PC-3 (cell line): ENCODE data around the gene PLEKHB2. TPM values are rescaled to one million over a fixed set of nuclear protein-coding genes. Genes with fewer than 3 reads are reported as not detected.

Source experiments
- ATAC-seq: fragments of 200-7000 bp; cut with Tn5 transposase; 2 replicates; pipeline ENCODE4 v1.9.1; 2020; ENCODE audit warnings: mild to moderate bottlenecking, moderate library complexity
- BruUV-seq: library from RNA; stranded (reverse); fragments of 400-500 nt; replicated peaks from 2 replicates; lab custom pipeline; 2021; lab: Mats Ljungman, UMichigan
- CTCF ChIA-PET: fragments of 300-600 bp; sonication (Branson Sonifier 250); formaldehyde crosslinking; loops from one replicate; lab custom pipeline; 2022; ENCODE audit warnings: antibody characterized with exemption; lab: Charles Lee
- POLR2A ChIA-PET: fragments of 300-600 bp; sonication (Branson Sonifier 250); formaldehyde crosslinking; loops from one replicate; lab custom pipeline; 2022; ENCODE audit warnings: antibody characterized with exemption; ENCODE audit not compliant: unreplicated experiment; lab: Charles Lee
- DNase-seq: peaks from one replicate; pipeline ENCODE4 v3.0.0-alpha.2; 2015
- H2AFZ ChIP-seq: fragments of 300-600 bp; sonication (generic); 2 replicates; pipeline ENCODE4 v1.6.0; 2016; ENCODE audit warnings: antibody characterized with exemption, low read length
- H3F3A ChIP-seq: fragments of 300-600 bp; sonication (generic); one replicate; pipeline ENCODE4 v1.6.0; 2017; ENCODE audit warnings: antibody characterized with exemption, low read length, control low read depth, mild to moderate bottlenecking; ENCODE audit not compliant: unreplicated experiment
- H3K27ac ChIP-seq: fragments of 300-600 bp; sonication (generic); 2 replicates; pipeline ENCODE4 v1.5.1; 2016; ENCODE audit warnings: mild to moderate bottlenecking, low read length
- H3K27me3 ChIP-seq: fragments of 300-600 bp; sonication (generic); 2 replicates; pipeline ENCODE4 v1.6.1; 2016; ENCODE audit warnings: low read length, mixed read lengths
- H3K36me3 ChIP-seq: fragments of 300-600 bp; sonication (generic); 2 replicates; pipeline ENCODE4 v1.6.1; 2016; ENCODE audit warnings: low read depth, mixed run types, low read length, mixed read lengths
- H3K4me1 ChIP-seq: fragments of 300-600 bp; sonication (generic); 2 replicates; pipeline ENCODE4 v1.5.1; 2016; ENCODE audit warnings: low read length; ENCODE audit not compliant: insufficient read depth
- H3K4me2 ChIP-seq: fragments of 300-600 bp; sonication (generic); 2 replicates; pipeline ENCODE4 v1.6.0; 2016; ENCODE audit warnings: low read length
- H3K4me3 ChIP-seq: fragments of 300-600 bp; sonication (generic); 2 replicates; pipeline ENCODE4 v1.5.1; 2016; ENCODE audit warnings: mild to moderate bottlenecking, low read length, mixed read lengths
- H3K79me2 ChIP-seq: fragments of 300-600 bp; sonication (generic); 2 replicates; pipeline ENCODE4 v1.6.1; 2017; ENCODE audit warnings: low read length, mixed read lengths
- H3K9ac ChIP-seq: fragments of 300-600 bp; sonication (generic); 2 replicates; pipeline ENCODE4 v1.6.0; 2016; ENCODE audit warnings: mild to moderate bottlenecking, low read length
- H3K9me2 ChIP-seq: fragments of 300-600 bp; sonication (generic); replicated peaks from 2 replicates; pipeline ENCODE4 v1.6.1; 2016; ENCODE audit warnings: mixed run types, low read length, mixed read lengths
- H3K9me3 ChIP-seq: fragments of 300-600 bp; sonication (generic); 2 replicates; pipeline ENCODE4 v1.6.1; 2016; ENCODE audit warnings: low read length, mixed read lengths
- H4K20me1 ChIP-seq: fragments of 300-600 bp; sonication (generic); 2 replicates; pipeline ENCODE4 v1.6.1; 2016; ENCODE audit warnings: low read length, mixed read lengths
- CTCF ChIP-seq: fragments of 300-600 bp; sonication (generic); conservative IDR thresholded peaks from 2 replicates; pipeline ENCODE4 v1.5.1; 2017; ENCODE audit warnings: antibody characterized with exemption, low read depth, mild to moderate bottlenecking, low read length
- EZH2 ChIP-seq: fragments of 300-600 bp; sonication (generic); IDR thresholded peaks from one replicate; pipeline ENCODE4 v1.6.1; 2017; ENCODE audit warnings: antibody characterized with exemption, mild to moderate bottlenecking, low read length; ENCODE audit not compliant: unreplicated experiment
- EZH2phosphoT487 ChIP-seq: fragments of 300-600 bp; sonication (generic); IDR thresholded peaks from 2 replicates; pipeline ENCODE4 v1.6.1; 2018; ENCODE audit warnings: mild to moderate bottlenecking, antibody characterized with exemption, low read length, borderline replicate concordance
- intact Hi-C: fragments of 100-400 bp; cut with micrococcal nuclease; formaldehyde crosslinking; loops from 2 replicates; pipeline ENCODE4 v1.9.0; 2023
- total RNA-seq: library from RNA; depleted of rRNA; stranded (reverse); fragments of >200 nt; gene quantifications from 2 replicates; pipeline ENCODE4 v1.2.3, GENCODE V29; 2014

PLEKHB2 gene
- total RNA-seq, 1 experiment from 2014 or later: 64.5 TPM

DNA sequence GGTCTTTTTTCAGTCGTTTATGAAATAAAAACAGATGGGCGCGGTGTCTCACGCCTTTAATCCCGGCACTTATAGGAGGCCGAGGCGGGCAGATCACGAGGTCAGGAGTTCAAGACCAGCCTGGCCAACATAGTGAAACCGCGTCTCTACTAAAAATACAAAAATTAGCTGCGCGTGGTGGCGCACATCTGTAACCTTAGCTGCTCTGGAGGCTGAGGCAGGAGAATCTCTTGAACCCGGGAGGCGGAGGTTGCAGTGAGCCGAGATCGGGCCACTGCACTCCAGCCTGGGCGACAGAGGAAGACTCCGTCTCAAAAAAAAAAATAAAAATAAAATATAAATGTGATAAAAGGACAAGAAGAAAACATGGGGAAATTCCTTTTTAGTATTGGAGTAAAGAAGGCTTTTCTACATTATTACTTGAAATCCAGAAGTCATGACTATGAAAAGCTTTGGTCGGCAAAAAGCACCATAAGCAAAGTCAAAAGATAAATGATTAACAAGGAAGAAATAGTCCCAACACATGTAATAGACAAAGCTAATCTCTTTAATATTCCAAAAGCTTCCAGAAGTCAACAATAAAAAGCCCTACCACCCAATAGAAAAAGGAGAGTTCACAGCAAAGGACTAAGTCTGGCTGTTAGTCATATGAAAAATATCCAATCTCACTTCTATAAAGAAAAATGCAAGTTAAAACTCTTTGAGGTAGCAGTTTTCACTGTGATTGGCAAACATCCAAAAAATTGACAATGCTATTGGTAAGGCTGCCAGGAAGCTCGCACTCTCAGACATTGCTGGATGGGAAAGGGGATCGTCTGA lies 10.5 kb upstream of the PLEKHB2 start:
- DNase-seq (peak; percentile 34), ATAC-seq (no peak)
- ChIA-PET CTCF (no interaction called here), POLR2A (no interaction called here)
- Histone ChIP-seq H3K4me1 (0 out of 2 replicates have a peak, but pooled peaks cover 4% of the 10 kb centered on the region), H3K27me3 (no peaks in the 10 kb centered on the region), H3K36me3 (no peaks in the 10 kb centered on the region), H2AFZ (no peak overlapping the region), H3K9ac (no peak overlapping the region), H3F3A (no peaks in the 10 kb centered on the region), H3K79me2 (peaks cover 32% of the 10 kb centered on the region), H3K9me2 (no peaks in the 10 kb centered on the region), H3K4me2 (peak overlapping the region; percentile 92; the same call in 1 of the 2 replicates), H3K9me3 (no peaks in the 10 kb centered on the region), H4K20me1 (peaks cover 10% of the 10 kb centered on the region; the same call in 1 of the 2 replicates), H3K27ac (no peak overlapping the region), H3K4me3 (no peak overlapping the region)
- TF ChIP-seq EZH2: no peak
- TF ChIP-seq CTCF: no peak
- no peak for TF ChIP-seq EZH2phosphoT487
- no TSS peak for BruUV-seq
- intact Hi-C loops: no loop called here

DNA sequence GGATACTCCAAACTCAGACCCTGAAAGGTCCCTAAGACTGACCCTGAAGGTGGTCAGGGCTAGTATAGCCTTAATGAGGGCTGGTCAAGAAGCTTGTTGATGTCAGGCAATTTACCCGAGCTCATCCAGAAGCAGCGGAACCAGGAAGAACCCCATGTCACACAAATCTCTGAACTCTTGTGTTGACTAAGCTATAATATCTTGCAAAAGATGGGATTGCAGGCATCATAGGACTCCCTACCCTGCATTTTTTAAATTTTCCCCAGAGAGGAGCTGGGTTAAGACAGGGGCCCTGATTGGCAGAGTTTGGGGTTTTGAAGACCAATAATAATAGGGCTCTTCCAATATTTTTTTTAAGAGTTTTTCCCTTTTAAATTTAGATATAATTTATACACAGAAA lies 2.0 kb upstream of the PLEKHB2 start:
- TF ChIP-seq CTCF (no peak), EZH2 (no peak), EZH2phosphoT487 (no peak)
- Histone ChIP-seq H3K27me3 (no peaks in the 10 kb centered on the region), H4K20me1 (peaks cover 23% of the 10 kb centered on the region), H3K4me3 (no peak overlapping the region), H3K36me3 (peaks cover 1% of the 10 kb centered on the region; the same call in 1 of the 2 replicates), H3K9ac (no peak overlapping the region), H3F3A (no peaks in the 10 kb centered on the region), H3K9me2 (no peaks in the 10 kb centered on the region), H3K27ac (no peak overlapping the region), H3K79me2 (peaks cover 31% of the 10 kb centered on the region), H3K9me3 (no peaks in the 10 kb centered on the region), H3K4me2 (no peak overlapping the region), H3K4me1 (peaks cover 20% of the 10 kb centered on the region), H2AFZ (no peak overlapping the region)
- no peak for DNase-seq
- no peak for ATAC-seq
- ChIA-PET POLR2A (no interaction called here), CTCF (no interaction called here)
- intact Hi-C loops: no loop called here
- BruUV-seq: no TSS peak
